SK-N-SH (cell line): Measurements from ENCODE around the gene CYCS. TPM values are rescaled to one million over a fixed set of nuclear protein-coding genes. Genes with fewer than 3 reads are reported as not detected.
A peak's percentile ranks its signal among the peaks of the same experiment; 100 is the strongest.

ENCODE experiments used
- CTCF ChIA-PET: fragments of 300-600, 350-600 bp; formaldehyde crosslinking; extraction: SDS; loops from one replicate; lab custom pipeline; 2021; lab: Yijun Ruan, JAX
- POLR2A ChIA-PET: fragments of 350-600 bp; sonication (Branson Sonifier 250); formaldehyde crosslinking; extraction: SDS; loops from one replicate; lab custom pipeline; 2020; ENCODE audit warnings: antibody characterized with exemption, inconsistent platforms; lab: Yijun Ruan, JAX
- DNase-seq: peaks from one replicate; pipeline ENCODE4 v3.0.0; 2012
- H2AFZ ChIP-seq: fragments of 200-600 bp; sonication (generic); 2 replicates; pipeline ENCODE4 v1.8.1; 2016; ENCODE audit warnings: antibody characterized with exemption, mild to moderate bottlenecking, low read depth
- H3F3A ChIP-seq: fragments of 200-600 bp; sonication (generic); replicated peaks from 2 replicates; pipeline ENCODE3; 2016; ENCODE audit warnings: antibody characterized with exemption, mild to moderate bottlenecking; ENCODE audit not compliant: insufficient read depth
- H3K27ac ChIP-seq, 2 experiments: fragments of 200-500 bp in 1 of 2; fragments of 200-600 bp in 1 of 2; sonication (Bioruptor generic) in 1 of 2; sonication (generic), shearing (Covaris generic) in 1 of 2; 2 replicates each; pipeline versions ENCODE4 v1.5.1 to v1.6.1; 2014 to 2016; ENCODE audit warnings: low read depth in 2 of 2, inconsistent platforms in 1 of 2, low read length in 1 of 2, mild to moderate bottlenecking in 1 of 2, mixed read lengths in 1 of 2
- H3K27me3 ChIP-seq: fragments of 200-600 bp; sonication (generic), shearing (Covaris generic); 2 replicates; pipeline ENCODE4 v1.6.1; 2016; ENCODE audit warnings: mixed run types; ENCODE audit not compliant: insufficient read depth
- H3K36me3 ChIP-seq, 2 experiments: fragments of 200-500 bp in 1 of 2; fragments of 200-600 bp in 1 of 2; sonication (Bioruptor generic) in 1 of 2; sonication (generic) in 1 of 2; replicated peaks in 1 of 2; 2 replicates each; pipeline versions ENCODE3 to v1.5.1; 2014 to 2016; ENCODE audit warnings: low read length in 1 of 2, mild to moderate bottlenecking in 1 of 2; ENCODE audit not compliant: insufficient read depth in 2 of 2, control insufficient read depth in 1 of 2
- H3K4me1 ChIP-seq, 2 experiments: fragments of 200-500 bp in 1 of 2; fragments of 200-600 bp in 1 of 2; sonication (Bioruptor generic) in 1 of 2; sonication (generic), shearing (Covaris generic) in 1 of 2; 2 replicates each; pipeline versions ENCODE4 v1.5.1 to v1.6.1; 2014 to 2016; ENCODE audit warnings: low read depth in 1 of 2, low read length in 1 of 2, mixed run types in 1 of 2; ENCODE audit not compliant: insufficient read depth in 2 of 2, control insufficient read depth in 1 of 2
- H3K4me2 ChIP-seq: fragments of 200-600 bp; sonication (generic), shearing (Covaris generic); 2 replicates; pipeline ENCODE4 v1.6.1; 2017; ENCODE audit warnings: mixed run types
- H3K4me3 ChIP-seq, 2 experiments: fragments of 200-500 bp in 1 of 2; fragments of 200-600 bp in 1 of 2; sonication (Bioruptor generic) in 1 of 2; sonication (generic), shearing (Covaris generic) in 1 of 2; 2 replicates each; pipeline versions ENCODE4 v1.5.1 to v1.8.1; 2014 to 2016; ENCODE audit warnings: low read depth in 2 of 2, inconsistent platforms in 1 of 2, low read length in 1 of 2, mild to moderate bottlenecking in 1 of 2, mixed read lengths in 1 of 2, moderate library complexity in 1 of 2
- H3K79me2 ChIP-seq: fragments of 200-600 bp; sonication (generic); 2 replicates; pipeline ENCODE4 v1.8.1; 2017; ENCODE audit warnings: mild to moderate bottlenecking; ENCODE audit not compliant: insufficient read depth
- H3K9ac ChIP-seq: fragments of 200-600 bp; sonication (generic); 2 replicates; pipeline ENCODE4 v1.6.1; 2017; ENCODE audit warnings: mixed run types
- H3K9me2 ChIP-seq: fragments of 200-600 bp; sonication (generic); 2 replicates; pipeline ENCODE4 v1.6.1; 2017; ENCODE audit warnings: mixed run types
- H3K9me3 ChIP-seq: fragments of 200-600 bp; sonication (generic); 2 replicates; pipeline ENCODE4 v1.6.1; 2017; ENCODE audit warnings: mixed run types, mild to moderate bottlenecking, moderate library complexity
- H4K20me1 ChIP-seq: fragments of 200-600 bp; sonication (generic); 2 replicates; pipeline ENCODE4 v1.6.1; 2017; ENCODE audit warnings: mild to moderate bottlenecking, mixed run types; ENCODE audit not compliant: insufficient read depth
- CHD2 ChIP-seq: fragments of 150-350 bp; IDR thresholded peaks from 2 replicates; pipeline ENCODE4 v1.6.1; 2018; ENCODE audit warnings: low read length; ENCODE audit not compliant: partially characterized antibody
- ELF1 ChIP-seq: IDR thresholded peaks from 2 replicates; pipeline ENCODE4 v1.4.0; 2012
- EZH2phosphoT487 ChIP-seq: fragments of 200-600 bp; sonication (generic); IDR thresholded peaks from 2 replicates; pipeline ENCODE4 v1.6.1; 2017; ENCODE audit warnings: low read depth, mixed run types, mild to moderate bottlenecking, antibody characterized with exemption, moderate library complexity, borderline replicate concordance
- FOSL2 ChIP-seq: IDR thresholded peaks from 2 replicates; pipeline ENCODE4 v1.4.0; 2012; ENCODE audit warnings: low read depth, mild to moderate bottlenecking, moderate library complexity, borderline replicate concordance
- FOXJ3 ChIP-seq: sonication (generic); formaldehyde crosslinking; IDR thresholded peaks from 2 replicates; pipeline ENCODE4 v1.5.1; 2020; ENCODE audit warnings: mild to moderate bottlenecking, missing genetic modification reagents
- FOXM1 ChIP-seq: IDR thresholded peaks from 2 replicates; pipeline ENCODE4 v1.4.0; 2012; ENCODE audit warnings: low read depth, mild to moderate bottlenecking
- GABPA ChIP-seq: IDR thresholded peaks from 2 replicates; pipeline ENCODE4 v1.4.0; 2012; ENCODE audit warnings: low read depth, mild to moderate bottlenecking
- GATA2 ChIP-seq: sonication (generic); formaldehyde crosslinking; IDR thresholded peaks from 2 replicates; pipeline ENCODE4 v1.5.0; 2020; ENCODE audit warnings: mild to moderate bottlenecking, missing genetic modification reagents
- JUND ChIP-seq: IDR thresholded peaks from 2 replicates; pipeline ENCODE4 v1.4.0; 2012
- MEF2A ChIP-seq: IDR thresholded peaks from 2 replicates; pipeline ENCODE4 v1.4.0; 2012; ENCODE audit warnings: low read depth, borderline replicate concordance
- MXI1 ChIP-seq: IDR thresholded peaks from 2 replicates; pipeline ENCODE4 v1.6.1; 2012; ENCODE audit warnings: mild to moderate bottlenecking, low read depth, low read length, improper control_type of control experiment
- NRF1 ChIP-seq: IDR thresholded peaks from 2 replicates; pipeline ENCODE4 v1.6.1; 2012; ENCODE audit warnings: low read depth, mild to moderate bottlenecking, low read length
- RAD21 ChIP-seq: IDR thresholded peaks from 2 replicates; pipeline ENCODE4 v1.6.1; 2012; ENCODE audit warnings: mild to moderate bottlenecking, low read length
- RCOR1 ChIP-seq: fragments of 150-350 bp; IDR thresholded peaks from 2 replicates; pipeline ENCODE4 v1.6.1; 2017; ENCODE audit warnings: antibody characterized with exemption, low read length
- REST ChIP-seq: IDR thresholded peaks from 2 replicates; pipeline ENCODE4 v1.6.1; 2012; ENCODE audit warnings: mild to moderate bottlenecking, low read depth, low read length, moderate library complexity
- RXRA ChIP-seq: IDR thresholded peaks from 2 replicates; pipeline ENCODE4 v1.4.0; 2012; ENCODE audit warnings: low read depth, mild to moderate bottlenecking, borderline replicate concordance
- SIN3A ChIP-seq: IDR thresholded peaks from 2 replicates; pipeline ENCODE4 v1.6.1; 2012; ENCODE audit warnings: low read depth, mild to moderate bottlenecking, low read length, moderate library complexity, borderline replicate concordance
- SMC3 ChIP-seq: IDR thresholded peaks from 2 replicates; pipeline ENCODE4 v1.6.1; 2012; ENCODE audit warnings: low read depth, low read length, improper control_type of control experiment
- TAF1 ChIP-seq: IDR thresholded peaks from 2 replicates; pipeline ENCODE4 v1.6.1; 2012; ENCODE audit warnings: low read depth, mild to moderate bottlenecking, low read length, moderate library complexity, borderline replicate concordance
- YY1 ChIP-seq: IDR thresholded peaks from 2 replicates; pipeline ENCODE4 v1.4.0; 2012; ENCODE audit warnings: low read depth, mild to moderate bottlenecking
- WGBS: methylation state at CpG from one replicate; pipeline ENCODE4 v1.1.6; 2017; ENCODE audit warnings: low lambda C conversion rate; 5-methylcytosine and 5-hydroxymethylcytosine counted together
- polyA plus RNA-seq, 3 experiments: library from polyadenylated mRNA; depleted of rRNA; stranded (reverse); fragments of >200 nt; gene quantifications; 2 replicates each; pipeline ENCODE4 v1.2.3, GENCODE V29; 2012
- TF ChIP-seq, protein P1 (sequence below): fragments of 200-600 bp; sonication (generic); IDR thresholded peaks from 2 replicates; pipeline ENCODE4 v1.6.1; 2017; ENCODE audit warnings: antibody characterized with exemption, mild to moderate bottlenecking, moderate library complexity
- TF ChIP-seq, protein P2 (sequence below): fragments of 150-350 bp; IDR thresholded peaks from 2 replicates; pipeline ENCODE4 v1.6.1; 2017; ENCODE audit warnings: antibody characterized with exemption, low read length, low read depth, borderline replicate concordance
- TF ChIP-seq, protein P3 (sequence below): IDR thresholded peaks from 2 replicates; pipeline ENCODE4 v1.4.0; 2012; ENCODE audit warnings: low read depth, borderline replicate concordance
- TF ChIP-seq, protein P4 (sequence below): IDR thresholded peaks from 2 replicates; pipeline ENCODE4 v1.4.0; 2012; ENCODE audit warnings: low read depth

CYCS gene
- polyA plus RNA-seq (2012; rRNA removed), result 22.9 and 23.8 TPM in 2 replicates
- 39.2 and 65.4 TPM in 2 replicates for polyA plus RNA-seq (2012; cell fraction: cytosol; rRNA removed)
- polyA plus RNA-seq (2012; cell fraction: nucleus; rRNA removed), result 5.1 and 12.5 TPM in 2 replicates

- Histone ChIP-seq H2AFZ (peak within 1 kb of the TSS; percentile 89), H3K9me2 (no peaks in the 10 kb centered on the region), H4K20me1 (peaks cover 4% of the 10 kb centered on the region; the same call in 1 of the 2 replicates), H3K4me1 (peaks cover 12 to 16% of the 10 kb centered on the region in 2 experiments), H3F3A (peaks cover 10% of the 10 kb centered on the region), H3K9ac (peak within 1 kb of the TSS; percentile 82), H3K27me3 (no peaks in the 10 kb centered on the region), H3K4me2 (peak within 1 kb of the TSS; percentile 91), H3K79me2 (peaks cover 45% of the 10 kb centered on the region), H3K9me3 (no peaks in the 10 kb centered on the region), H3K27ac (peak within 1 kb of the TSS; percentile 73 to 93), H3K4me3 (peak within 1 kb of the TSS; percentile 77 to 88), H3K36me3 (peaks cover 21 to 29% of the 10 kb centered on the region in 2 experiments)
- ChIA-PET CTCF (interaction anchor here (0.7 to 5.4 kb wide), 12 partner anchors 8 to 151 kb away, joined by 3 to 29 read pairs (median 6); no protein-coding TSS in a partner anchor), POLR2A (interaction anchor here (0.6 to 1.6 kb wide), 19 partner anchors 8 to 762 kb away, joined by 3 to 10 read pairs (median 4); partner anchors contain the start of gene GSDME)
- peak; percentile 95 for DNase-seq
- WGBS, result under 1% methylated on average over 48 of the region's 67 CpGs
- TF ChIP-seq RCOR1 (peak; percentile 59), ELF1 (no peak; the same call in 1 of the 2 replicates), GATA2 (CRISPR knock-in tag) (no peak), TAF1 (peak; percentile 99), FOXJ3 (no peak), FOXM1 (no peak), NRF1 (peak; percentile 98), REST (peak; percentile 69; the same call in 1 of the 2 replicates), CHD2 (peak; percentile 98), FOSL2 (no peak; the same call in 1 of the 2 replicates), MEF2A (no peak), MXI1 (peak; percentile 92), RXRA (no peak), GABPA (no peak), YY1 (peak; percentile 68; the same call in 1 of the 2 replicates), SMC3 (no peak), RAD21 (no peak), JUND (no peak), SIN3A (peak; percentile 94; the same call in 1 of the 2 replicates), EZH2phosphoT487 (no peak)
- TF ChIP-seq, protein P1, sequence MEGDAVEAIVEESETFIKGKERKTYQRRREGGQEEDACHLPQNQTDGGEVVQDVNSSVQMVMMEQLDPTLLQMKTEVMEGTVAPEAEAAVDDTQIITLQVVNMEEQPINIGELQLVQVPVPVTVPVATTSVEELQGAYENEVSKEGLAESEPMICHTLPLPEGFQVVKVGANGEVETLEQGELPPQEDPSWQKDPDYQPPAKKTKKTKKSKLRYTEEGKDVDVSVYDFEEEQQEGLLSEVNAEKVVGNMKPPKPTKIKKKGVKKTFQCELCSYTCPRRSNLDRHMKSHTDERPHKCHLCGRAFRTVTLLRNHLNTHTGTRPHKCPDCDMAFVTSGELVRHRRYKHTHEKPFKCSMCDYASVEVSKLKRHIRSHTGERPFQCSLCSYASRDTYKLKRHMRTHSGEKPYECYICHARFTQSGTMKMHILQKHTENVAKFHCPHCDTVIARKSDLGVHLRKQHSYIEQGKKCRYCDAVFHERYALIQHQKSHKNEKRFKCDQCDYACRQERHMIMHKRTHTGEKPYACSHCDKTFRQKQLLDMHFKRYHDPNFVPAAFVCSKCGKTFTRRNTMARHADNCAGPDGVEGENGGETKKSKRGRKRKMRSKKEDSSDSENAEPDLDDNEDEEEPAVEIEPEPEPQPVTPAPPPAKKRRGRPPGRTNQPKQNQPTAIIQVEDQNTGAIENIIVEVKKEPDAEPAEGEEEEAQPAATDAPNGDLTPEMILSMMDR, result no peak
- TF ChIP-seq, protein P2, sequence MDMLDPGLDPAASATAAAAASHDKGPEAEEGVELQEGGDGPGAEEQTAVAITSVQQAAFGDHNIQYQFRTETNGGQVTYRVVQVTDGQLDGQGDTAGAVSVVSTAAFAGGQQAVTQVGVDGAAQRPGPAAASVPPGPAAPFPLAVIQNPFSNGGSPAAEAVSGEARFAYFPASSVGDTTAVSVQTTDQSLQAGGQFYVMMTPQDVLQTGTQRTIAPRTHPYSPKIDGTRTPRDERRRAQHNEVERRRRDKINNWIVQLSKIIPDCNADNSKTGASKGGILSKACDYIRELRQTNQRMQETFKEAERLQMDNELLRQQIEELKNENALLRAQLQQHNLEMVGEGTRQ, result peak; percentile 27; the same call in 1 of the 2 replicates
- TF ChIP-seq, protein P3, sequence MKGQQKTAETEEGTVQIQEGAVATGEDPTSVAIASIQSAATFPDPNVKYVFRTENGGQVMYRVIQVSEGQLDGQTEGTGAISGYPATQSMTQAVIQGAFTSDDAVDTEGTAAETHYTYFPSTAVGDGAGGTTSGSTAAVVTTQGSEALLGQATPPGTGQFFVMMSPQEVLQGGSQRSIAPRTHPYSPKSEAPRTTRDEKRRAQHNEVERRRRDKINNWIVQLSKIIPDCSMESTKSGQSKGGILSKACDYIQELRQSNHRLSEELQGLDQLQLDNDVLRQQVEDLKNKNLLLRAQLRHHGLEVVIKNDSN, result no peak
- TF ChIP-seq, protein P4, sequence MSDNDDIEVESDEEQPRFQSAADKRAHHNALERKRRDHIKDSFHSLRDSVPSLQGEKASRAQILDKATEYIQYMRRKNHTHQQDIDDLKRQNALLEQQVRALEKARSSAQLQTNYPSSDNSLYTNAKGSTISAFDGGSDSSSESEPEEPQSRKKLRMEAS, result peak; percentile 99
Observed at GRCh38 chr7:25125137-25125946, at the start of gene CYCS. CYCS (minus strand) TSS chr7:25125260; CDS start chr7:25124119, 1,141 bp downstream.
